ENCODE data around the gene FRAT1.

- TF ChIP-seq CTCF (IDR thresholded peaks at IDR 0.05; ENCODE audit: low read length) (no peak), EZH2 (IDR thresholded peaks at IDR 0.05; ENCODE audit: borderline replicate concordance, low read length) (no peak)
Measured at GRCh38 chr10:97319671-97320479, 804 bp downstream of the FRAT1 start.
